ENCODE data around the gene NEUROD4.

DNA sequence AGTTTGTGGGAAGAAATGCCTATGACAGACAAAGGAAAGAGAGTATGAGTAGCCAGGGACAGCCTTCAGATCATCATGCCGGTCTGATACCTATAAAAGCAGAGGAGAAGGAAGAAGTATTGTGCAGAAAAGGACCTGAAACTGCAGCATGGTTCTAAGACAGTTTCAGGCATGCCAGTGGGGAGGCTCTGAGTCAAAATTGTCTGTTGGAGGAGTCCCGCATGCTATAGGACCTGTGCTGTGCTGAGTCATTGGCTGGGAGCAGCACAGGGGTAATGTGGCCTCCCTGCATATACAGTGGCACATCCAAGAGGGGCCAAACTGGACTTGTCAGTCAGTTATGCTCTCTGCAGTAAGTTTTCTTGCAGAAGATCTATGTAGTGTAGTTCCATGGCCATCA, 40.7 kb downstream of the NEUROD4 start:
- TF ChIP-seq ZNF331 (CRISPR knock-in tag; IDR thresholded peaks at IDR 0.05; ENCODE audit: low read depth), result no peak
- TF ChIP-seq, protein P1, sequence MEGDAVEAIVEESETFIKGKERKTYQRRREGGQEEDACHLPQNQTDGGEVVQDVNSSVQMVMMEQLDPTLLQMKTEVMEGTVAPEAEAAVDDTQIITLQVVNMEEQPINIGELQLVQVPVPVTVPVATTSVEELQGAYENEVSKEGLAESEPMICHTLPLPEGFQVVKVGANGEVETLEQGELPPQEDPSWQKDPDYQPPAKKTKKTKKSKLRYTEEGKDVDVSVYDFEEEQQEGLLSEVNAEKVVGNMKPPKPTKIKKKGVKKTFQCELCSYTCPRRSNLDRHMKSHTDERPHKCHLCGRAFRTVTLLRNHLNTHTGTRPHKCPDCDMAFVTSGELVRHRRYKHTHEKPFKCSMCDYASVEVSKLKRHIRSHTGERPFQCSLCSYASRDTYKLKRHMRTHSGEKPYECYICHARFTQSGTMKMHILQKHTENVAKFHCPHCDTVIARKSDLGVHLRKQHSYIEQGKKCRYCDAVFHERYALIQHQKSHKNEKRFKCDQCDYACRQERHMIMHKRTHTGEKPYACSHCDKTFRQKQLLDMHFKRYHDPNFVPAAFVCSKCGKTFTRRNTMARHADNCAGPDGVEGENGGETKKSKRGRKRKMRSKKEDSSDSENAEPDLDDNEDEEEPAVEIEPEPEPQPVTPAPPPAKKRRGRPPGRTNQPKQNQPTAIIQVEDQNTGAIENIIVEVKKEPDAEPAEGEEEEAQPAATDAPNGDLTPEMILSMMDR (conservative IDR thresholded peaks at IDR 0.05; ENCODE audit: low read depth in 2 of 2), result no peak
- no peak for TF ChIP-seq EZH2 (IDR thresholded peaks at IDR 0.05; ENCODE audit: low read depth, unreplicated experiment)
- TF ChIP-seq POLR2AphosphoS5 (IDR thresholded peaks at IDR 0.05; ENCODE audit: low read depth), result no peak
- TF ChIP-seq, protein P2, sequence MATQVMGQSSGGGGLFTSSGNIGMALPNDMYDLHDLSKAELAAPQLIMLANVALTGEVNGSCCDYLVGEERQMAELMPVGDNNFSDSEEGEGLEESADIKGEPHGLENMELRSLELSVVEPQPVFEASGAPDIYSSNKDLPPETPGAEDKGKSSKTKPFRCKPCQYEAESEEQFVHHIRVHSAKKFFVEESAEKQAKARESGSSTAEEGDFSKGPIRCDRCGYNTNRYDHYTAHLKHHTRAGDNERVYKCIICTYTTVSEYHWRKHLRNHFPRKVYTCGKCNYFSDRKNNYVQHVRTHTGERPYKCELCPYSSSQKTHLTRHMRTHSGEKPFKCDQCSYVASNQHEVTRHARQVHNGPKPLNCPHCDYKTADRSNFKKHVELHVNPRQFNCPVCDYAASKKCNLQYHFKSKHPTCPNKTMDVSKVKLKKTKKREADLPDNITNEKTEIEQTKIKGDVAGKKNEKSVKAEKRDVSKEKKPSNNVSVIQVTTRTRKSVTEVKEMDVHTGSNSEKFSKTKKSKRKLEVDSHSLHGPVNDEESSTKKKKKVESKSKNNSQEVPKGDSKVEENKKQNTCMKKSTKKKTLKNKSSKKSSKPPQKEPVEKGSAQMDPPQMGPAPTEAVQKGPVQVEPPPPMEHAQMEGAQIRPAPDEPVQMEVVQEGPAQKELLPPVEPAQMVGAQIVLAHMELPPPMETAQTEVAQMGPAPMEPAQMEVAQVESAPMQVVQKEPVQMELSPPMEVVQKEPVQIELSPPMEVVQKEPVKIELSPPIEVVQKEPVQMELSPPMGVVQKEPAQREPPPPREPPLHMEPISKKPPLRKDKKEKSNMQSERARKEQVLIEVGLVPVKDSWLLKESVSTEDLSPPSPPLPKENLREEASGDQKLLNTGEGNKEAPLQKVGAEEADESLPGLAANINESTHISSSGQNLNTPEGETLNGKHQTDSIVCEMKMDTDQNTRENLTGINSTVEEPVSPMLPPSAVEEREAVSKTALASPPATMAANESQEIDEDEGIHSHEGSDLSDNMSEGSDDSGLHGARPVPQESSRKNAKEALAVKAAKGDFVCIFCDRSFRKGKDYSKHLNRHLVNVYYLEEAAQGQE (IDR thresholded peaks at IDR 0.05; ENCODE audit: unreplicated experiment), result no peak
- TF ChIP-seq, protein P3, sequence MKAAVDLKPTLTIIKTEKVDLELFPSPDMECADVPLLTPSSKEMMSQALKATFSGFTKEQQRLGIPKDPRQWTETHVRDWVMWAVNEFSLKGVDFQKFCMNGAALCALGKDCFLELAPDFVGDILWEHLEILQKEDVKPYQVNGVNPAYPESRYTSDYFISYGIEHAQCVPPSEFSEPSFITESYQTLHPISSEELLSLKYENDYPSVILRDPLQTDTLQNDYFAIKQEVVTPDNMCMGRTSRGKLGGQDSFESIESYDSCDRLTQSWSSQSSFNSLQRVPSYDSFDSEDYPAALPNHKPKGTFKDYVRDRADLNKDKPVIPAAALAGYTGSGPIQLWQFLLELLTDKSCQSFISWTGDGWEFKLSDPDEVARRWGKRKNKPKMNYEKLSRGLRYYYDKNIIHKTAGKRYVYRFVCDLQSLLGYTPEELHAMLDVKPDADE (IDR thresholded peaks at IDR 0.05), result no peak
- no peak for TF ChIP-seq JUNB (IDR thresholded peaks at IDR 0.05; ENCODE audit: unreplicated experiment)
- no peak for TF ChIP-seq EZH2phosphoT487 (IDR thresholded peaks at IDR 0.05; ENCODE audit: unreplicated experiment)
- TF ChIP-seq STAT1 (IDR thresholded peaks at IDR 0.05; ENCODE audit: unreplicated experiment), result no peak
- no peak for TF ChIP-seq CREB1 (CRISPR knock-in tag; IDR thresholded peaks at IDR 0.05; ENCODE audit: low read depth)
